ENCODE measurements around the gene KRTAP5-9.

GRCh38 chr11:71500601-71501021 is 47.6 kb upstream of the KRTAP5-9 start:
- TF ChIP-seq, protein P1, sequence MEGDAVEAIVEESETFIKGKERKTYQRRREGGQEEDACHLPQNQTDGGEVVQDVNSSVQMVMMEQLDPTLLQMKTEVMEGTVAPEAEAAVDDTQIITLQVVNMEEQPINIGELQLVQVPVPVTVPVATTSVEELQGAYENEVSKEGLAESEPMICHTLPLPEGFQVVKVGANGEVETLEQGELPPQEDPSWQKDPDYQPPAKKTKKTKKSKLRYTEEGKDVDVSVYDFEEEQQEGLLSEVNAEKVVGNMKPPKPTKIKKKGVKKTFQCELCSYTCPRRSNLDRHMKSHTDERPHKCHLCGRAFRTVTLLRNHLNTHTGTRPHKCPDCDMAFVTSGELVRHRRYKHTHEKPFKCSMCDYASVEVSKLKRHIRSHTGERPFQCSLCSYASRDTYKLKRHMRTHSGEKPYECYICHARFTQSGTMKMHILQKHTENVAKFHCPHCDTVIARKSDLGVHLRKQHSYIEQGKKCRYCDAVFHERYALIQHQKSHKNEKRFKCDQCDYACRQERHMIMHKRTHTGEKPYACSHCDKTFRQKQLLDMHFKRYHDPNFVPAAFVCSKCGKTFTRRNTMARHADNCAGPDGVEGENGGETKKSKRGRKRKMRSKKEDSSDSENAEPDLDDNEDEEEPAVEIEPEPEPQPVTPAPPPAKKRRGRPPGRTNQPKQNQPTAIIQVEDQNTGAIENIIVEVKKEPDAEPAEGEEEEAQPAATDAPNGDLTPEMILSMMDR (IDR thresholded peaks at IDR 0.05; ENCODE audit: low read length): no peak
- TF ChIP-seq EZH2 (IDR thresholded peaks at IDR 0.05; ENCODE audit: borderline replicate concordance, low read length): no peak
